Activated naive CD8-positive, alpha-beta T cell treated with anti-CD3 and anti-CD28 coated beads for 36 hours (primary cell): ENCODE data around the gene OR4C6. TPM values are rescaled to one million over a fixed set of nuclear protein-coding genes. Genes with fewer than 3 reads are reported as not detected.

Experiments used
- total RNA-seq, 2 experiments: library from RNA; stranded (reverse); gene quantifications; one replicate each; pipeline ENCODE4 v1.2.3, GENCODE V29; 2021

Gene OR4C6
- total RNA-seq, 2 experiments from 2014 or later, result not detected

Other genes with a start within 250 kb of the OR4C6 start
- gene OR4C15, start 107.7 kb upstream of the OR4C6 start, total RNA-seq, result not detected
- not detected for gene OR4C16, start 90.1 kb upstream of the OR4C6 start, total RNA-seq
- gene OR4C11, start 54.6 kb upstream of the OR4C6 start, total RNA-seq, result not detected
- gene OR4P4, start 27.1 kb upstream of the OR4C6 start, total RNA-seq, result not detected
- not detected for gene OR4S2, start 13.9 kb upstream of the OR4C6 start, total RNA-seq
- not detected for gene OR5D13, start 111.2 kb downstream of the OR4C6 start, total RNA-seq
- not detected for gene OR5D14, start 133.4 kb downstream of the OR4C6 start, total RNA-seq
- not detected for gene OR5L1, start 149.2 kb downstream of the OR4C6 start, total RNA-seq
- gene OR5D18, start 157.4 kb downstream of the OR4C6 start, total RNA-seq, result not detected
- gene OR5L2, start 165.0 kb downstream of the OR4C6 start, total RNA-seq, result not detected
- not detected for gene OR5D16, start 176.6 kb downstream of the OR4C6 start, total RNA-seq
- gene TRIM51, start 221.1 kb downstream of the OR4C6 start, total RNA-seq, result not detected